Mammary epithelial cell (primary cell): Measurements from ENCODE around the gene CRAMP1.

Experiments used
- EZH2 ChIP-seq: IDR thresholded peaks from 2 replicates; pipeline ENCODE4 v1.6.1; 2012; ENCODE audit warnings: low read length, inconsistent platforms, borderline replicate concordance
- TF ChIP-seq, protein P1 (sequence below), 2 donors: IDR thresholded peaks in 1 of 2; conservative IDR thresholded peaks in 1 of 2; 2 replicates each; pipeline ENCODE4 v1.5.1; 2011 to 2012; ENCODE audit warnings: inconsistent platforms in 2 of 2, low read length in 2 of 2, mild to moderate bottlenecking in 2 of 2, control low read depth in 1 of 2, low read depth in 1 of 2; ENCODE audit not compliant: insufficient read depth in 1 of 2; ENCODE audit errors: extremely low read depth in 1 of 2

DNA sequence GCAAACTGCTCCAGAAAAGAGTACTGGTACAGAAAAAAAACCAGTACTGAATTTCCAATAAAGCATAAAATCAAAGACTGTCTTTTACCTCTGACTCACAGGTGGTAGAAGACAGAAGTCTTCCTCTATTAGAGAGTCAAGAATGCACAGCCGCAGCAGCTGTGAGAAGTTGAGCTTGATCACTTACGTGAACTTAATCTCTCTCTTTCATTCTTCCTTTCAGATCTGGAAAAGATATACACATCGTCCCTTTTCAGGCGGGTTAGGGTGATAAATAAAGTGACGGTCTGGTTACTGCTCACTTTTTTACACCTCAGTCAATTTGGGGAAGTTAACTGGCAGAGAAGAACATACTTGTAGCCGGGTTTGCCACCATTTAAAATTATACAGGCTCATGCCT is 4.2 kb upstream of the CRAMP1 start:
- TF ChIP-seq, protein P1, sequence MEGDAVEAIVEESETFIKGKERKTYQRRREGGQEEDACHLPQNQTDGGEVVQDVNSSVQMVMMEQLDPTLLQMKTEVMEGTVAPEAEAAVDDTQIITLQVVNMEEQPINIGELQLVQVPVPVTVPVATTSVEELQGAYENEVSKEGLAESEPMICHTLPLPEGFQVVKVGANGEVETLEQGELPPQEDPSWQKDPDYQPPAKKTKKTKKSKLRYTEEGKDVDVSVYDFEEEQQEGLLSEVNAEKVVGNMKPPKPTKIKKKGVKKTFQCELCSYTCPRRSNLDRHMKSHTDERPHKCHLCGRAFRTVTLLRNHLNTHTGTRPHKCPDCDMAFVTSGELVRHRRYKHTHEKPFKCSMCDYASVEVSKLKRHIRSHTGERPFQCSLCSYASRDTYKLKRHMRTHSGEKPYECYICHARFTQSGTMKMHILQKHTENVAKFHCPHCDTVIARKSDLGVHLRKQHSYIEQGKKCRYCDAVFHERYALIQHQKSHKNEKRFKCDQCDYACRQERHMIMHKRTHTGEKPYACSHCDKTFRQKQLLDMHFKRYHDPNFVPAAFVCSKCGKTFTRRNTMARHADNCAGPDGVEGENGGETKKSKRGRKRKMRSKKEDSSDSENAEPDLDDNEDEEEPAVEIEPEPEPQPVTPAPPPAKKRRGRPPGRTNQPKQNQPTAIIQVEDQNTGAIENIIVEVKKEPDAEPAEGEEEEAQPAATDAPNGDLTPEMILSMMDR (conservative IDR thresholded peaks at IDR 0.05 in 1 of 2, IDR thresholded peaks at IDR 0.05 in 1 of 2; ENCODE audit: extremely low read depth in 1 of 2, insufficient read depth in 1 of 2, low read depth in 1 of 2, low read length in 2 of 2) = no peak
- no peak for TF ChIP-seq EZH2
